Dermis microvascular lymphatic vessel endothelial cell (primary cell): ENCODE measurements around the gene SLC40A1. TPM values are rescaled to one million over a fixed set of nuclear protein-coding genes. Genes with fewer than 3 reads are reported as not detected.
A peak's percentile ranks its signal among the peaks of the same experiment; 100 is the strongest.

Experiments
- DNase-seq, 2 donors: peaks; one replicate each; pipeline versions ENCODE4 v3.0.0 to v3.0.0-alpha.2; 2010; ENCODE audit warnings: low read depth in 2 of 2
- total RNA-seq: library from RNA; depleted of rRNA; stranded (reverse); fragments of >200 nt; gene quantifications from 2 replicates; pipeline ENCODE4 v1.2.1, GENCODE V29; 2014

The SLC40A1 gene
- total RNA-seq, 1 donor from 2014 or later = 105 TPM

DNA sequence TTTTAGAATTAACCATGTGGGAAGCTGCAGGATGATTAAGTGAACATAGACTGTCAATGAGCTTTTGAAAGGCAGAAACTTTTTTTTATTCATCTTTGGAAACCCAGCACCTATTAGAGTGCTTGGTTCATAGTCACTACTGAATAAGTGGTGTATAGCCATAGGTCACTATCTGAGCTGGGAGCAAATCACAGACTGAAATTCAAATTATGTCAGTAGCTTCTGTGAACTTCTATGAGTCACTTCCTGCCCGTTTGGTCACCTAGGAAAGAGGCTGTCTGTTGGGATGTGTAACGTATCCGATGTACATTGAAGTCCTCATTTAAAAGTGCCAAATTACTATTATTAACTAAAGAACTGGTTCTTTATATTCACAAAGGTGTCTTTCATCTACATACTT is 20.5 kb upstream of the SLC40A1 start:
- peak in 1 of 2 donors; percentile 26 for DNase-seq

DNA sequence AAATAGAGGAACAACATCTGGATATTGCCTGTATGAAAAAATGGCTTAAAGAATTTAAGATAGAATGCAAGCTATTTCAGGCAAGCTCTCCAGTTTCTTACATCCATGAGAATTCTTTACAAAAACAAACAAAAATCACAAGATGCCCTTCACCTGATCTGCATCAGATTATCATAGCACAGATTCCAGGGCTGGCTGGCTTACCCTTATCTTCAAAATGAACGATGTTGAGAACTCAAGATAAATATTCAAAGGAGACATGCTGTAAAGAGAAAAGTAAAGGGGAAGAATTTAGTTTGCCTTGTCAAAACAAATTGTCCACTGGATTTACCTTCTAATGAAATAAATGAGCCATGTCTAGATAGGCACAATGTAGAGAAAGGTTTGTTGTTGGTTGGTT is 18.7 kb upstream of the SLC40A1 start:
- no peak for DNase-seq

DNA sequence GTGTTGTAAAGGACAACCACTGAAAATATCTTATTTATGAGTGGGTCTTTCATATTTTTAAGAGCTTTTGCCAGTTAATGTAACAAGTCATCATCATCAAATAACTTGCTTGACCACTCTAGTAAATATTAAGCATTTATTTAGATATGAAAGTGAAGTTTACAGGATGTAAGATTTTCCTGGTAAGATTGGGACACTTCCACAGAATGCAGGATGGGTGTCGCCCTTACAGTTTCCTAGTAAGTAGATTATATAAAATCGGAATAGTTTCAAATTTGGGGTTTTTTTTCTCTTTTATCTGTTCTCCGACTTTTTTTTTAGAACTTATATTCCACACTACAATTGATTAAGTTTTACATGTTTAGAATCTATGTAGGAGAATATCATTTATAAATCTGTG is 14.8 kb upstream of the SLC40A1 start:
- DNase-seq = no peak

DNA sequence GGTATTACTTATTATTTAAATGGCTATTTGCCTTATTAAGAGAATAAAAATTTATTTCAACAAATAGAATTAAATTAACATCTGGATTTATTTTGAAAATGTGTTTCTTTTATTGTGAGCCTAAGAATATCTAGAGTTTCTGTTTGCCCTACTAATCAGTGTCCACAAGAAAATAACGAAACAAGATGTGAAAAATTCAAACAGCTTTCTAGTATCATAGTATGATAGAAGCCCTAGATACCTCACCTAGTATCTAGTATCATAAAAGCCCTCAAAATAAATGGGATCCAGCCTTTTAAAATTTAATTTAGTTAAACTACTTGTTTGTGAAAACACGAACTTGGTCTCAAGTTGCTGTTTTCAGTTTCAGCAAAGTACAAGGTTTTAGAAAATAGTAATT is 13.7 kb upstream of the SLC40A1 start:
- DNase-seq = no peak

DNA sequence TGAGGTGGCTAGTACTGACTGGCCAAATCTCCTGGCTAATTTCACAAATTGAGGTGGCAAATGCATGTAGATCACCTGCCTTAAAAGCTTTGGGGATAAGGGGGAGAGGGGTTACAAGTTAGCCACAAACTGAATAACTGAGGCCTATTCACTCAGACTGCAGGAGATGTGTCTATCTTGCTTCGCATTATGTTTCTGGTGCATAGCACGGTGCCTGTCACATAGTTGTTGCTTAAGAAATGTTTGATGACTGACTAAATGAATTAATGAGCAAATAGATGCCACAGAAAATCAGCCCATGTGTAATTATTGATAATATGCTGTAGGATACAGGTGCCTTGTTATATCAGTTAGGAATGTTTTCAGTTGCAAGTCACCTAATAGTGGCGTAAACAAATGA is 12.5 kb upstream of the SLC40A1 start:
- DNase-seq = no peak

DNA sequence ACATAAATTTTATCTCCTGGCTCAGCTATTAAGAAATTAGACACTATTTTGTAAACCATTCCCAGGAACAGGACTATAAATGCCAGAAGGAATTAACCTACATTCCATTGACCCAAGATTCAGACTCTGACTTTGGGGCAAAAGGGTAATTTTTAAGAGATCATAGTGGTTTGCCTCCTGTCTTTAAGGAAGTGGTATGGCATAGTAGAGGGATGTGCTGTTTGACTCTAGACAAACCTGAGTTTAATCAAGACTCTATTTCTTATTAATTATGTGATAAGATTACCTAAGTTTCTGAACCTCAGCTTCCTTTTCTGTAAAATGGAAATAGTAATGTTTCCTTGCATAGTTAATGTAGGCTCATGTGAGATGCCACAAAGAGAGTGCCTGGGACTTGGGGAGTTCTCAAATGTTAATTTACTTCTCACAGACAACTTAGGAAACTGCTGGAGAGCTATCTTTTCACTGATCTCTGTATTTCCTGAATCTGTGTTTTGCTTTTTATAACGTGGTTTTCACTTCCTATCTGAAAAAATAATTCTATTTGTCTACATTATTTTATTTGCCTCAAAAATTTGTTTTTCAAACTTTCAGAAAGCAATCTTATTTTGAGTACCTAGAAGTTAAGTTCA is 11.9 kb upstream of the SLC40A1 start:
- DNase-seq = no peak

DNA sequence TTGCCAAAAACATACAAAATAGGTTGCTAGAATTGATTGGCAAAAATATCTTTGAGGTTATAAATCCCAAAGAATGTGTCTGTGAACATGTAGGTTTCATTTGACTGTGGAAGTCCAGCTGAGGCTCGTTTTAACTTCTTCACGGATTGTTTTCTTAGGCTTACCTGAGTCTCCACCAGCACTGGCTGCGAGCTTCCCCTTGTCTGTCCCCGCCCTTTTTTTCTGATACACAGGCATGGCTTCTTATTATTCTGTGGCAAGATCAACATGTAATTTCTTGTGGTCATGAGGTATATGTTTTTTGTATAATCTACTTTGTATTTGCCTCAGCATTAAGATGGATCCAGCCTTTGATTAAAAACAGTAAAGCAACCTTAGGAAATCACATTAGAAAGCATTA is 7.2 kb upstream of the SLC40A1 start:
- DNase-seq = no peak

DNA sequence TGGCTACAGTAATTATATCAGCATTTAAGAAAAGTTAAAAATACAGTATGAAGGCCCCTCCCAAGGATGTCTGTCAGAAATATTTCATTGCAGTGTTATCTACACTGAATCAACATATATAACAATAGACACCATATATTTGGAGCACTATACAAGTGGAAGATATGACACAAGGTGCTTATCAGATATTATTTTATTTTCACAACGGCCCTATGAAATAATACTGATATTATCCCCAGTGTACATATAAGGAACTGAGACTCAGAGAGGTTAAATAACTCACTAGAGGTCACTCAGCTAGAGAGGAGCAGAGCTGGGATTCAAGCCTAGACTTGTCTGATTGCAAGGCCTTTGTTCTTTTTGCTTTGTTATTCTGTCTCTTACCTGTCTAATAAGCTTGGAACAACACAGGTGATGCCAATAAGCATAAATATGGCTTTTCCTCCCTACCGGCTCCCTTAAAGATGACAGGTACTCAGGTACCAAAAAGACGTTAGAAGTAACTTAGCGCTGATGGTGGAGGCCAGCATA is 4.7 kb upstream of the SLC40A1 start:
- DNase-seq = peak in 1 of 2 donors; percentile 23

DNA sequence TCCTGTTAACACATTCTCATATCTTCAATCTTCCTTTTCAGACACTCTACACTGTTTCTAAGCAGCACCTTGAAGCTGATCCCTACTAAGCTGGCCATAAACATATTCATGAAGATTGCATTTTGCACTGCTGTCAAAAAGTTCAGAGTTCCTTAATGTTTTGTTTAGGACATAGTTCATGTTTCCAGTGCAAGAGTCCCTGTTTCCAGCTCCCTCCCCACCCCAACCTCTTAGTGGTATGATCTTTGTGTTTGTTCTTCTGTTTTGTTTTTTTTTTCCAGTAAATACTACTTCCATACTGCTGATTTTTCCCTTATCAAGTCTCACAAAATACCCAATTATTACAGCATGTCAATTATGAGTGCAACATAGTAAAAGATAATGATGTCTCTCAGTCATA is 4.1 kb upstream of the SLC40A1 start:
- no peak for DNase-seq

DNA sequence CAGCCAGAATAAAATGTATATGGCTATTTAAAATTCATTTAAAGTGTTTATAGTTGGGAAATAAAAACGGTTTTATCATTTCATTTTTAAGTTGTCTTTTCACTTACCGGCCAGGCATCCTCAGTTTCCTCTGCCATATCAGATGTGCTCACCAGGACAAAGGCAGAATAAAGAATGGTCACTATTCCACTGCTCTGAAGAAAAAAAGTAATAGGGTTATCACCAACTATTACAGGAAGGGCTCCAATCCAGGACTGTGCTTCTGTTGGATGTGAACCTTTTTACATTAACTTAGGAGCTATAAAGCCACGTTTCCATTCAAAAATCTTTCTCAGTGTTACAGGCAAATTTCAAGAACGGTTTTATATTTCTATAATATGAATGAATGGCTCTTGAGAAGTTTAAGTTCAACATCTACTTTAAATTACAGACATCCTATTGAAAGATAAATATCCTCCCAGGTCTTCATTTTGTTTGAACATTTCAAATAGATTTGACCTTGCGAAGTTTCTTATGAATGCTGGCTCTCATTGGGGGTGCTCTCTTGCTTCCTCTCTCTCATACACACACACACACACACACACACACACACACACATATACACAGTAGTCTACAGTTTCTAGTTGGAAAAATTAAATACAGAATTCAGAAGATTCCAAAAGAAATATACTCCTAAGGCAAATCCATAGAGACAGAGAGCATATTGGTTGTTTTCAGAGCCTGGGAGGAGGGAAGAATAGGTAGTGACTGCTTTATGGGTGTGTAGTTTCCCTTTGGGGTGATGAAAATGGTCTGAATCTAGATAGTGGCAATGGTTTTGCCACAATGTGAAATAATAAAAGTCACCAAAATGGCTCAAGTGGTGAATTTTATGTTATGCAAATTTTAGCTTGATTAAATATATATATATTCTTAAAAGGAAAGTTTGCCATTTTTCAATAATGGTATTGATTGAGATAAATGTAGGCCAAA is 2.9 kb upstream of the SLC40A1 start:
- DNase-seq = no peak

DNA sequence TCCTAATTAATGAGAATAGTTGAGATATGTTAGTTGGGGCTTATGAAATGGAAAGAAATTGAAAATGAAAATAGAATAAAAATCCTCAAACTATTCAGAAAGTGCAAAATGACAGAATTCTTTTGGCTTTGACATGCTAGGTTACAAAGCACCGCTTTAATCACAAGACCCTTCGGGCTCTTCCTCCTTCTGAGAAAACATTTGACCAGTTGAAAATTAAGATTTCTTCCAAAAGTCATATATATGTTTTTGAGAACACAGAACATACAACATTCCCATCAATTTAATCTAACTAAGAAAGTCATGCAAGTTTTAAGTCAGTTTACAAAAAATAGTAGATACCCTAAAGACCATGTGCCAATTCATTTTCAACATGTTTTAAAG is 2.2 kb upstream of the SLC40A1 start:
- DNase-seq = no peak

DNA sequence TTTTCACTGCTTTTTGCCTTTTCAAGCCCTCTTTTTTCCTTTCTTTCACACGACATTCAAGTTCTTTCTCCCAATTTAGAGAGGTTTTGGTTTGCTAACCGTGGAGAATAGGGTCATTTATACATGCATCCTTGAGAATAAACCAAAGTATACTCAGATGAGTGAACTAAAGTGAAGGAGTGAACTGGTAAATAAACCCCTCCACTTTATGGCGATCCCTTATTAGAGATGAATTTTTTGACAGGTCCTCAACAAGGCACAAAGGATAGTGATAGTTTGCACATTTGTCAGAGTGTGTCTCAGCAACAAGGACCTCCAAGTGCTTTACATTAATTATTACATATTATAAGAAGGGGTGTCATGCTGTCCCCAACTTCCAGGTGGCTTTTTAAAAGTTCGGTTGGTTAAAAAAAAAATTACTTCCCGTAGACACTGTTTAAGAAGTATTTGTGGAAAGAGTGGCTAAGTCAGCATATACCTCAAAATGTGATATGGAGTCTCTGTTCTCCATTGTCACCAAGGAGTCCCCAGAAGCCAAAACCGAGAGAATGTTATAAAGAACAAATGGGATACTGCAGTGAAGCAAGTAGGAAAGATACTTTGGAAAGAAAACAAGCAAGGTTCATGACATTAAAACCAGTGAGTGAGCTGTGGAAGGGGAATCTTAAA is 1.7 kb upstream of the SLC40A1 start:
- no peak for DNase-seq

DNA sequence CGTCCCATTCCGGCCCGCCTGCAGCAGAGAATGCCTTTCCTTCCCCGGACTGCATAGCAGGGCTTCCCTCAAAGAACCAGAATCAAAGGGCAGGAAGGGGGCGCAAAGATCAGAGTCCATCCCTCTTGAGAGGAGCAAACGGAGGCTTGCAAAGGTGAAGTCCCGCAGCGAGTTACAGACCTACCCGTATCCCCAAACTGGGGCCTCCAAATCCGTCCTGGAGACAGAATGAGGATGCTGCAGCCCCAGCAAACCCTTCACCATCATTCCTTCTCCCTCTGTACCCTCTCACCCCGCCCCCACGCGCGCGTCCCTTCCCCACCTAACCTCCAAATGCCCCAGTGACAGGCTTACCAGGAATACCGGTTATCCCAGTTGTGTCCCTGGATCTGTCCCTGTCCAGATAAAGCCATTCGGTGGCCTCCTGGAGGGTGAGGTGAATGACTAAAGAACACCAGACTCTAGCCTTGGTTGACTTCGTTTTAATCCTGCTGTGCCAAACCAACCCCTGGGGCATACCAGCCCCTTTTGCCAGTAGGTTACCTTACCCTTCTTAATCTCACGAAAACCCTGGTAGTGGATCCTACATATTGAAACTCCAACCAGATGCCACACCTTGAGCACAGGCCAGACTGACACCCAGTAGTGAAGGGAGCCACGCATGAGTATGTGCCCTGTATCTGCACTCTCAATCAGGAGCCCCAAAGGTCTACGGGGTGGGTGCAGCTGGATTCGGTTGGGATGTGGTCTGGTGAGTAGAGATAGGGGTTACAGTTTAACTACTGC is 961 bp upstream of the SLC40A1 start:
- no peak for DNase-seq

DNA sequence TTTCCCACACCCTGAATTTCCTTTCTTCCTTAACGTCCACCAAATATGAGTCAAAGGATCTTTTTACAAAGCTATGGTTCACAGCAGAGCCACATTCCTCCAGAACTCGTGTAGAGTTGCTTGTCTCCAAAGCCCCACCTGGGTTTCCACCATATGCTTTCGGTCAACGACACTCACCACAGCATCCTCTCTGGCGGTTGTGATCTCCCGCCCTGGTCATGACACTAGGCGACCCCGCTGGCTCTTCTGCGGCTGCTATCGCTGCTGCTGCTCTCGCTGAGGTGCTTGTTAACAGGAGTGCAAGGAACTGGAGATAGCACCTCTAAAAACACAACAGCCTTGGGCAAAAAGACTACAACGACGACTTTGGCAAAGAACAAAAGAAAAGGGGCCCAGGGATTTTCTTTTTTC is 340 bp downstream of the SLC40A1 start:
- DNase-seq = no peak

DNA sequence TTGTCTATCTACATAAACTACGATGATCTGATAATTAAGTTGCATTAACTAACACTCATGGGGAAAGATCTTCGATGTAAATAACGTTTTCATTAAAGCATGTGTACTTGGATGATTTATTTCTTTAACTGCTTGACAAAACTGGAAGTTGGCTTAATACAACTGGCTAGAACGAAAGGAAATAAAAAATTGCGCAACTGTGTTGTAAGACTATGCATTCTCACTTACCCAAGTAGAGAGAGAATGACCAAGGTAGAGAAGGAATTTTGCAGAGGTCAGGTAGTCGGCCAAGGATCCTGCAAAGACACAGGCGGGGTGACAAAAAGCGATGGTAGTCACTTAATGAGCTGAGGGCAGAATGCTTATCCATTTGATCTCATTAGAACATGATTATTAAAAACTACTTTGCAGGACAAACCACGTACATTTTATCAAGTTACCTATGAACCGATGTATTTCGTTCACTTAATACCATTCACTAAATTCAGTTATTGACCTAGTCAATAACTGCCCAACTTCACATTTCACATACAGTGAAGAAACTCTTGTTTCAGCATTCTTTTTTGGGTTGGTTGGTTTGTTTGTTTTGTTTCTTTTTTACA is 900 bp downstream of the SLC40A1 start:
- no peak for DNase-seq

DNA sequence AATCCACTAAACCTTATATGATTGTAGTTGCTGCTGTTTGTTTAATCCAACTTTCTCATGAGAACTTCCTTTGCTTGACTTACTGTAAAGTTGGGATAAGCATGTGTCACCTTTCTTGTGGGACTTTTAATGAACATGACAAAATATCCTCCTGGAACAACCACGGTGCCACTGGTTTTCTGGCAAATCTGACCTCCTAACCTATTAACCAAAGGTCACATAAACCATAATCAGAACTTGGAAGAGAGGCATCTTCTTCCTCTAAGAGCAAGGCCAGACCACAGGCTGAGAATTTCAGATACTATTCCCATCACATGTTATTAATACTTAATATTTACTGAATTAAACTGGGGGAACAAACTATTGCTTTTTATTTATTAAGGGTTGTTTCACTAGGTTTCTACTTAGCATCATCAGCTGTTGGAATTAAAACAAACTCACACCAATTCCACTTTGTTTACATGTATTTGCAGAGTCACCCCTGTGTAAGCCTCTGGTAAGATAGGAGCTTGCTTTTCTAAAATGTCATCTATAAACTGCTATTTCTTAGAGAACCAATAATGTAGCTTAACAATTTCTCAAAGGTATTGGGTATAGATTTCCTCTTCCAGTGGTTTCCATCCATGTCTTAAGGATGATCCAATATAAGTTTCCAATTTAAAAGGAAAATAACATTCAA is 2.2 kb downstream of the SLC40A1 start:
- no peak for DNase-seq

DNA sequence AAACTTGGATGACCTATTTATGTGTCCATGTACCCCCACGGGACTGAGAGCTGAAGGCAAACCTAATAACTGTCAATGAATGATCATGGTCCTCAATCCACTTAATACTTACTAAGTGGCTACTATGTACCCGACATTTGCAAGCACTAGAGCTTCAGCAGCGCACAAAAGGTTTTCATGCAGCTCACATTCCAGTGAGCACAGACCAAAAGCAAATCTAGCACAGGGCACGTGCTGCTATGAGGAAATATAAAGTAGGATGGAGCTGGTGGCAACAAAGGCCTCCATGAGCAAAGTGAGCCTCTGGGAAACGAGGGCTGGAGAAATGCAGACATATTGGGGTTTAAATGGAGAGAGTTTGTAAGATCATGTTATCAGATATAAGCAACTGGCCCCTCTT is 3.5 kb downstream of the SLC40A1 start:
- no peak for DNase-seq

DNA sequence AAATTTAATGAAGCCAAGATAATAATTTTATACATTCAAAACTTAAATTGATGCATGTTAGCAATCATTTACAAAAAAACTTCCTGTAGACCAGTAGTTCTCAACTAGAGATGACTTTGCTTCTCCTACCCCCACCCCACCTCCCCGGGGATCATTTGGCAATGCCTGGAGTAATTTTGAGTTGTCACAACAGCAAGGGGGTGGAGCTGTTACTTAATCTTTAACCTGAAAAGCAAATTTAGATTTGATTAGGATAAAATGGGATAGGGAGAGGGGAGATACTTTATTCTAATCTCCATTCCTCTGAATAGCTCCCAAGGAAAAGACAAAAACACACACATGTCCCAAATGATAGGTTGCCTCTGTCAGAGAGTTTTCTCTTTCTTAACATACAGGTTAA is 4.2 kb downstream of the SLC40A1 start:
- DNase-seq = no peak

DNA sequence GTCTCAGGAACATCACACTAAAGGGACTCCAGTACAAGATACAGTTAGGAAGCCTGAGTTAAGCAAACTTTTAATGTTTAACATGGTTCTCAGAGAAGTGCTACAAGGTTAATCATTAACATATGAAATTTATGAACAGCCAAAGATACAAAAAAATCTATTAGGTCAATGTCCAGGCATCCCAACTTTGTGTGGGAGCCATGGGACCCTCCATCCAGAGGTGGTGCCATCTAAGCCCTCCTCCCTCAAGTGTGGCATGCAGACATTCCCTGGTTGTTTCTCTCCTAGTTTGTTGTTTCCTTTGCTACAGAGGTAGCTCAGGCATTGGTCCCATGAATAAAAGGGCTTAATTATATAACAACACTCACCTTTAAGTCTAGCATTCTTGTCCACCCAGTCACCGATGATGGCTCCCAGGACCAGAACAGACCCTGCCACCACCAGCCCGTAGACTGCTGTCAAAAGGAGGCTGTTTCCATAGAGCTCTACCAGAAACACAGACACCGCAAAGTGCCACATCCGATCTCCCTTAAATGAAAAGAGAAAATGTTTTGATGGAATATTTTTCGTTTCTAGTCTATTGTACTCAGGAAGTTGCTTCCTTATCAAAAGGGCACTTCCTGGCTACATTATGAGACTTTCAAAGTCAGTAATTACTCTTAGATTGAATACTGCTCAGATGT is 5.7 kb downstream of the SLC40A1 start:
- peak; percentile 81 to 82 for DNase-seq

DNA sequence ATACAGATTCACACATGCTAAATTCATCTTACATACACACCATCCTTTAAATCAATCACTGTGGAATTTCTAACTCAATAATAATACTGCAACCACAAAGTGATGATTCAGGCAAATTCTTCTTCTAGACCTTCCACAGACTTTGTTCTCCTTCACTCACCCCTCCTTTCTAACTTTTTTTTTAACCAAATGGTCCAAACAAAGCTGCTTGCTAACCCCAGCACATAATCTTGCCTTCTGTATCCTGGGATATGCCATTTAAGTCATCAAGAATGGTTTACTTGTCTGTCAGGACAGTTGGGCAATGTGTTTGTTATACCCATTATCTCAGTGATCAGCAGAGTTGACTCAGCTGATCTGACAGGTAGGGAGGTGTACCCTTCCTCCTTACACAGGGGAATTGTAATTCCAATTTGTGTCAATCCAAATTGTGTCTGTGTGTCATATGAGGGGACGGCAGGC is 10.0 kb downstream of the SLC40A1 start:
- DNase-seq = peak in 1 of 2 donors; percentile 47
